Lower leg skin (tissue), 3 donors: ENCODE measurements around the gene CTNND1.

ENCODE experiments used
- CTCF ChIP-seq, 3 donors: fragments of 450-650 bp; IDR thresholded peaks; one replicate each; pipeline ENCODE4 v1.5.1; 2016; ENCODE audit warnings: antibody characterized with exemption in 3 of 3, mild to moderate bottlenecking in 3 of 3, moderate library complexity in 2 of 3
- POLR2A ChIP-seq, 2 donors: fragments of 450-650 bp; IDR thresholded peaks; one replicate each; pipeline ENCODE4 v1.6.1; 2016 to 2017; ENCODE audit warnings: antibody characterized with exemption in 2 of 2, mild to moderate bottlenecking in 1 of 2, moderate library complexity in 1 of 2

GRCh38 chr11:57751176-57751575 is 10.4 kb upstream of the CTNND1 start:
- TF ChIP-seq POLR2A (IDR thresholded peaks at IDR 0.05): no peak
- TF ChIP-seq CTCF (IDR thresholded peaks at IDR 0.05): no peak
